GM11168 (cell line): Measurements from ENCODE around the gene CCDC144A.
"Not testable (repeated sequence)": the region's sequence is repeated elsewhere in the genome, so short reads cannot be mapped to it uniquely, and the experiment has no call there.

ENCODE experiments used
- in situ Hi-C: fragments of 300-500 bp; cut with MboI; formaldehyde crosslinking; loops from one replicate; pipeline ENCODE4 v1.12.0; 2022; ENCODE audit warnings: low sequenced_read_pairs; ENCODE audit not compliant: unreplicated experiment

CCDC144A gene

GRCh38 chr17:16817201-16817600 is 127.2 kb downstream of the CCDC144A start:
- in situ Hi-C loops: no loop called here

- in situ Hi-C loops: not testable (repeated sequence)
Observed at GRCh38 chr17:16817940-16818339, 127.9 kb downstream of the CCDC144A start.

GRCh38 chr17:16818340-16818739 is 128.3 kb downstream of the CCDC144A start:
- in situ Hi-C loops: no loop called here

- in situ Hi-C loops: no loop called here
Observed at GRCh38 chr17:16818821-16819683, 129.0 kb downstream of the CCDC144A start.

GRCh38 chr17:16820161-16820877 is 130.3 kb downstream of the CCDC144A start:
- in situ Hi-C loops: loop anchor here (10.0 kb wide), 1 partner anchor 1624 kb away; no protein-coding TSS in a partner anchor

- in situ Hi-C loops: loop anchor here (10.0 kb wide), 1 partner anchor 1624 kb away; no protein-coding TSS in a partner anchor
Observed at GRCh38 chr17:16820979-16821543, 131.0 kb downstream of the CCDC144A start.

- in situ Hi-C loops: loop anchor here (10.0 kb wide), 1 partner anchor 1623 kb away; no protein-coding TSS in a partner anchor
Observed at GRCh38 chr17:16822133-16822532, 132.1 kb downstream of the CCDC144A start.

- in situ Hi-C loops: loop anchor here (10.0 kb wide), 1 partner anchor 1621 kb away; no protein-coding TSS in a partner anchor
Observed at GRCh38 chr17:16823768-16824406, 133.8 kb downstream of the CCDC144A start.
